HG03280 (cell line): Measurements from ENCODE around the gene TLR5.

ENCODE experiments used
- ATAC-seq: cut with Tn5 transposase; IDR thresholded peaks from one replicate; pipeline ENCODE4 v1.9.1; 2021; ENCODE audit warnings: mild to moderate bottlenecking, moderate library complexity; ENCODE audit not compliant: unreplicated experiment

Gene TLR5

GRCh38 chr1:223074445-223075300 is 68.4 kb downstream of the TLR5 start:
- ATAC-seq: no peak

- ATAC-seq: no peak
Observed at GRCh38 chr1:223068900-223069665, 74.0 kb downstream of the TLR5 start.

- ATAC-seq: no peak
Observed at GRCh38 chr1:223067914-223068313, 75.1 kb downstream of the TLR5 start.

- no peak for ATAC-seq
Observed at GRCh38 chr1:223066415-223066814, 76.6 kb downstream of the TLR5 start.

GRCh38 chr1:223062177-223062576 is 80.9 kb downstream of the TLR5 start:
- ATAC-seq: no peak

GRCh38 chr1:223059526-223059925 is 83.5 kb downstream of the TLR5 start:
- ATAC-seq: no peak
